ENCODE results near the gene FGD2. TPM values are rescaled to one million over a fixed set of nuclear protein-coding genes. Genes with fewer than 3 reads are reported as not detected.
"Not testable (repeated sequence)": the region's sequence is repeated elsewhere in the genome, so short reads cannot be mapped to it uniquely, and the experiment has no call there.

The FGD2 gene
- total RNA-seq, 4 donors from 2014 or later = 14.9 to 25.8 (median 23.1) TPM

DNA sequence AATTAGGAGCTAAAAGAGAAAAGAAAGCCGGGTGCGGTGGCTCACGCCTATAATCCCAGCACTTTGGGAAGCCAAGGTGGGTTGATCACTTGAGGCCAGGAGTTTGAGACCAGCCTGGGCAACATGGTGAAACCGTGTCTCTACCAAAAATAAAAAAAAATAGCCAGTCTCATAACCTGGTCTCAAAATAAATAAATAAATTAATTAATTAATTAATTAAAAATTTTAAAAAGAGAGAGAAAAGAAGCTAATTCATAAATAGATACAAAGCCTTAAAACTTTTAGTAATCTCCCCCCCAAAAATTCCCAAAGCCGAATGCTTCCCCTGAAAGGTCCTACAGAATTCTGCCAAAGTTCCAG is 53.5 kb downstream of the FGD2 start:
- intact Hi-C loops (cut with DNase I); H3K27me3 ChIP-seq; H3K9me3 ChIP-seq; DNase-seq; H3K36me3 ChIP-seq; H3K4me3 ChIP-seq (replicated peaks in 1 of 3): not testable (repeated sequence)
- TF ChIP-seq, protein P1, sequence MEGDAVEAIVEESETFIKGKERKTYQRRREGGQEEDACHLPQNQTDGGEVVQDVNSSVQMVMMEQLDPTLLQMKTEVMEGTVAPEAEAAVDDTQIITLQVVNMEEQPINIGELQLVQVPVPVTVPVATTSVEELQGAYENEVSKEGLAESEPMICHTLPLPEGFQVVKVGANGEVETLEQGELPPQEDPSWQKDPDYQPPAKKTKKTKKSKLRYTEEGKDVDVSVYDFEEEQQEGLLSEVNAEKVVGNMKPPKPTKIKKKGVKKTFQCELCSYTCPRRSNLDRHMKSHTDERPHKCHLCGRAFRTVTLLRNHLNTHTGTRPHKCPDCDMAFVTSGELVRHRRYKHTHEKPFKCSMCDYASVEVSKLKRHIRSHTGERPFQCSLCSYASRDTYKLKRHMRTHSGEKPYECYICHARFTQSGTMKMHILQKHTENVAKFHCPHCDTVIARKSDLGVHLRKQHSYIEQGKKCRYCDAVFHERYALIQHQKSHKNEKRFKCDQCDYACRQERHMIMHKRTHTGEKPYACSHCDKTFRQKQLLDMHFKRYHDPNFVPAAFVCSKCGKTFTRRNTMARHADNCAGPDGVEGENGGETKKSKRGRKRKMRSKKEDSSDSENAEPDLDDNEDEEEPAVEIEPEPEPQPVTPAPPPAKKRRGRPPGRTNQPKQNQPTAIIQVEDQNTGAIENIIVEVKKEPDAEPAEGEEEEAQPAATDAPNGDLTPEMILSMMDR (IDR thresholded peaks at IDR 0.05) = peak in 1 of 6 experiments; percentile 12
- H3K27ac ChIP-seq = peak overlapping the region; percentile 90 to 94 (median 93)
- 82 to 89% methylated on average over 5 of the region's 5 CpGs for WGBS, 2 donors
- peaks cover 13 to 19% of the 10 kb centered on the region in 2 donors for H3K4me1 ChIP-seq

DNA sequence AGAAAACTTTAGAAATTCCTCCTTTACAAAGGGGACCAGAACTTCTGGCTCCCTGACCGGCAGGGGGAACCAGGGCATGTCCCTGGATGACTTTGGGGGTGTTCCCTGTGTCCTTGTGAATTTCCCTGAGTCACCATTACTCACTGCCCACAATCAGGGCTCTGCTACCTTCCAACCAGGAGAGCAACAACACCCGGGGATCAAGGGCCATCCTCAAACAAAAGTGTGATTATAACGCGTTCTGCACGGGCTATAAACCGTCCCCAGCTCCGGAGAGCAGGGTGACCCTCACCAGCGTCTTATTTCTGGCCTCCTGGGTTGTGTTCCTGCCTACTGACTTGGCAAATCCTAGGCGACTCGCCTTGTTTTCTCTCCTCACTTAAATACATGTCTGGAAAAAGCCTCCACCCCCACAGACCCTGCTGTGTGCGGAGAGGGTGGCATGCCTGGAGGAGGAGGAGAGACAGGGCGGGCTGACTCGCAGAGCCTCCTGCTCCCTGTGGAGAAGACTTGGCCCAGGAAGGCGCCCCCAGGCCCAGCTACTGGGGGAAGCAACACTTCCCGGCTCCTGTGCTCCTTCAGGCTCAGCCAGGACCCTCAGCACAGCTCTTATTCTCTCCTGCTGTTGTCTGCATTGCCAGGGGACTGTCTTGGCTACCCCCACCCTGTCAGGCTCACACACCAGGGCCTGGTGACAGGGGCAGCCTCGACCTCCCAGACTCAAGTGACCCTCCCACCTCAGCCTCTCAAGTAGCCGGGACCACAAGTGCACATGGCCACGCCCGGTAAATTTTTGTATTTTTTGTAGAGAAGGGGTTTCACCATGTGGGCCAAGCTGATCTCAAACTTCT is 54.1 kb downstream of the FGD2 start:
- intact Hi-C loops (cut with DNase I) = no loop called here
- TF ChIP-seq, protein P1 (IDR thresholded peaks at IDR 0.05) = peak in 5 of 6 experiments; percentile 28 to 78 (median 61)
- TF ChIP-seq POLR2A (IDR thresholded peaks at IDR 0.05) = peak in 1 of 2 donors; percentile 80

DNA sequence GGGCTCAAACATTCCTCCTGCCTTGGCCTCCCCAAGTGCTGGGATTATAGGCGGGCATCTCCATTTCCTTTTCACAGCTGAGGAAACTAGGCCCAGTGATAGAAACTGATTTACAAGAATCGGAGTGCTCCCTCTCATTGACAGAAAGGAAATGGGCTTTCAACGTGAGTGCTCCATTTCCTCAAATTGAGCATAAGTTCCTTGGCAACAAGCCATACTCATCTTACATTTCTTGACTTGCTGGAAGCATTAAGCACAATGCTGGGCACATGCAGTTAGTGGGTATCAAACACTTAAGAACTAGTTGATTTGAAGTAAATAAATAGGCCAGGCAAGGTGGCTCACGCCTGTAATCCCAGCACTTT is 54.7 kb downstream of the FGD2 start:
- H3K4me3 ChIP-seq (replicated peaks in 1 of 3) = no peak overlapping the region
- H3K27ac ChIP-seq = peak overlapping the region; percentile 90 to 94 (median 93)
- WGBS, 2 donors = 81 to 92% methylated on average over 4 of the region's 4 CpGs
- H3K27me3 ChIP-seq = no peaks in the 10 kb centered on the region
- intact Hi-C loops (cut with DNase I) = no loop called here
- TF ChIP-seq POLR2A (IDR thresholded peaks at IDR 0.05) = no peak
- TF ChIP-seq, protein P1 (IDR thresholded peaks at IDR 0.05) = no peak
- H3K36me3 ChIP-seq = no peaks in the 10 kb centered on the region
- peaks cover 13 to 19% of the 10 kb centered on the region in 2 donors for H3K4me1 ChIP-seq
- no peak for DNase-seq
- no peaks in the 10 kb centered on the region for H3K9me3 ChIP-seq

More for the DNA sequence above, 54.1 kb downstream of the FGD2 start:
- H3K27me3 ChIP-seq = no peaks in the 10 kb centered on the region
- no peaks in the 10 kb centered on the region for H3K9me3 ChIP-seq
- H3K4me3 ChIP-seq (replicated peaks in 1 of 3) = no peak overlapping the region
- peak; percentile 90 to 91 for DNase-seq
- no peaks in the 10 kb centered on the region for H3K36me3 ChIP-seq
- 44 to 47% methylated on average over 19 of the region's 19 CpGs for WGBS, 2 donors
- peaks cover 13 to 19% of the 10 kb centered on the region in 2 donors for H3K4me1 ChIP-seq
- H3K27ac ChIP-seq = peak overlapping the region; percentile 90 to 94 (median 93)

DNA sequence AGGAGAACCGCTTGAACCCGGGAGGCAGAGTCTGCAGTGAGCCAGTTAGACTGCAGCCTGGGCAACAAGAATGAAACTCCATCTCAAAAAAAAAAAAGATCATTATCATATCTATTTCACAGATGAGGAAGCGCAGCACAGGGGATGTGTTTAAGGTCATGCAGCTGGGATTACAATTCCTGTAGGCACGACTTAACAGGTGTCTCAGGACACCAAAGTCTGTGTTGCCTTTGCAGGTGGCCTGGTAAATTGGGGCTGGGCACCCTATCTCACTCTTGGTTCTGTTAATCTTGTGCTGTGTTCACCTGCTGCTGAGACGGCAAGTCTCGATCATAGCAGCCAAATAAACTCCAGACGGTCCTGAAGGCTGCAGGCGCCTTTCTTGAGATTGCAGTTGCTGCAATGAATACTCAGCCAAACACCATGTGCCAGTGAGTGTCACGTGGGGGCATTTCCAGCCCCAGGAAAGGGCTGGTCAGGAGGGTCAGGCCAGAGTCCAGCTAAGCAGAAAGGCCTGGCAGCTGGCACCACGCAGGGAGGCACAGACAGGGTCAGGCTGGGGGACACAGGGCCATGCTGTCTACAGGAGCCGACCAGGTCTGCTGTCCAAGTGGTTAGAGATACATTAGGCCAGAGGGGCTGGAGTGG is 55.8 kb downstream of the FGD2 start:
- Histone ChIP-seq H3K4me1 (peaks cover 13 to 19% of the 10 kb centered on the region in 2 donors), H3K27ac (peak overlapping the region in 2 of 3 donors; percentile 47 to 93), H3K36me3 (no peaks in the 10 kb centered on the region), H3K4me3 (replicated peaks in 1 of 3) (no peak overlapping the region), H3K9me3 (no peaks in the 10 kb centered on the region), H3K27me3 (no peaks in the 10 kb centered on the region)
- TF ChIP-seq POLR2A (IDR thresholded peaks at IDR 0.05) = peak in 1 of 2 donors; percentile 35
- TF ChIP-seq, protein P1 (IDR thresholded peaks at IDR 0.05) = no peak
- intact Hi-C loops (cut with DNase I) = no loop called here
- DNase-seq = peak; percentile 74 to 75
- WGBS, 2 donors = 72 to 85% methylated on average over 5 to 11 of the region's 11 CpGs

DNA sequence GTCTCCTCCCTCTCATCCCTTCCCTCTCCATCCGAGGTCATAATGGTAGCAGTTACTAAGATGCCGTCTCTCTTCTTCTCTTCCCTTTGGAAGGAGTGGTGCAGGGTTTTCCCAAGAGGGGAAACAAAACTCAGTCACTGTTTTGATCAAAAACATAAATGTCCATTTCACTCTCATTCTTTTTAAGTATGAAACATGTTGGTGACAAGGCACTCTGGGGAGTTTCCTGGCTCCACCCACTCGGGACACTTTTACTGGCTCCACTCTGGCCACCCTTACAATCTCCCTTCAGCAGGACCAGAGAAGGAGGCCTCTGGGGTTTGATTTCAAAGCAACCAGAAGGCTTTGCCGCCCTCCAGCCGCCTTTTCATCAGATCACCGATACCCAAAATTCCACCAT is 57.0 kb downstream of the FGD2 start:
- intact Hi-C loops (cut with DNase I) = no loop called here

More for the DNA sequence above, 57.0 kb downstream of the FGD2 start:
- 80 to 90% methylated on average over 6 of the region's 6 CpGs for WGBS, 2 donors
- DNase-seq = no peak
- Histone ChIP-seq H3K27me3 (no peaks in the 10 kb centered on the region), H3K36me3 (no peaks in the 10 kb centered on the region), H3K4me1 (peaks cover 13 to 19% of the 10 kb centered on the region in 2 donors), H3K9me3 (no peaks in the 10 kb centered on the region), H3K27ac (no peak overlapping the region), H3K4me3 (replicated peaks in 1 of 3) (no peak overlapping the region)
- no peak for TF ChIP-seq POLR2A (IDR thresholded peaks at IDR 0.05)
- TF ChIP-seq, protein P1 (IDR thresholded peaks at IDR 0.05) = no peak
